Body of pancreas (tissue), 4 donors: ENCODE measurements around the gene WDFY3.

Source experiments
- CTCF ChIP-seq, 7 experiments: fragments of 450-650 bp in 4 of 7; fragments of 200-600 bp in 3 of 7; sonication (generic) in 3 of 7; IDR thresholded peaks; one replicate each; pipeline ENCODE4 v1.5.1; 2016 to 2019; ENCODE audit warnings: antibody characterized with exemption in 7 of 7
- POLR2A ChIP-seq, 3 donors: fragments of 450-650 bp; IDR thresholded peaks; one replicate each; pipeline ENCODE4 v1.6.1; 2016; ENCODE audit warnings: antibody characterized with exemption in 3 of 3, mild to moderate bottlenecking in 2 of 3

DNA sequence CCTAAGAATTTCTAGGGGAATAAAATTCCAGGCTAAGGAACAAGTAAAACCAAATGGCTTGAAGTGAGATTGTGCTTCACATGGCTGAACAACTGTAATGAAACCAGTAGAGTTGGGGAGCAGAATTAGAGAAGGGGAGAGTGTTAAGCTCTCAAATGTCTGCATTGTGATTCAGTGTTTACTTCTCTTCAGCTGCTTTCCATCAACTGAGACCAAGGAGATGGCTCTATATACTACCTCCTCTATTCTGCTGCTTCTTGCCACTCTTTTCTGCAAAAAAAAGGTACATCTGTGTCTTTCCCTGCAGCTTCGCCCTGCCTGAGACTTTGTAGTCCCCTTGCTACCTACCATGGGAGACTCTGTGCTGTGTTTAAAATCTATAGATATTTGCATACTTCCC, 73.5 kb downstream of the WDFY3 start:
- TF ChIP-seq CTCF (IDR thresholded peaks at IDR 0.05), result no peak
- no peak for TF ChIP-seq POLR2A (IDR thresholded peaks at IDR 0.05)
